Mesothelial cell of epicardium (in vitro differentiated cells): ENCODE results near the gene IL10RA. TPM values are rescaled to one million over a fixed set of nuclear protein-coding genes. Genes with fewer than 3 reads are reported as not detected.

Experiments
- DNase-seq, 2 experiments: peaks; one replicate each; pipeline ENCODE4 v3.0.0; 2021; ENCODE audit warnings: low spot score in 2 of 2; ENCODE audit not compliant: unreplicated experiment in 2 of 2
- H3K27ac Mint-ChIP-seq: 2 replicates; pipeline ENCODE4 v1.8.0; 2021; ENCODE audit warnings: mixed read lengths
- H3K27me3 Mint-ChIP-seq: 2 replicates; pipeline ENCODE4 v1.8.0; 2021; ENCODE audit warnings: low read depth, mixed read lengths
- H3K36me3 Mint-ChIP-seq: 2 replicates; pipeline ENCODE4 v1.8.0; 2021; ENCODE audit warnings: mixed read lengths
- H3K4me1 Mint-ChIP-seq: 2 replicates; pipeline ENCODE4 v1.8.0; 2021; ENCODE audit warnings: mixed read lengths
- H3K4me3 Mint-ChIP-seq: 2 replicates; pipeline ENCODE4 v1.8.0; 2021; ENCODE audit warnings: mild to moderate bottlenecking, moderate library complexity, mixed read lengths
- H3K9me3 Mint-ChIP-seq: 2 replicates; pipeline ENCODE4 v1.8.0; 2021; ENCODE audit warnings: mixed read lengths
- total RNA-seq: library from RNA; stranded (reverse); gene quantifications from 3 replicates; pipeline ENCODE4 v1.2.1, GENCODE V29; 2021
- TF ChIP-seq, protein P1 (sequence below): fragments of 200-600 bp; sonication (generic); IDR thresholded peaks from one replicate; pipeline ENCODE4 v1.5.0; 2021; ENCODE audit warnings: antibody characterized with exemption; ENCODE audit not compliant: unreplicated experiment

Gene IL10RA
- total RNA-seq, 1 donor from 2014 or later: 0.78 TPM

DNA sequence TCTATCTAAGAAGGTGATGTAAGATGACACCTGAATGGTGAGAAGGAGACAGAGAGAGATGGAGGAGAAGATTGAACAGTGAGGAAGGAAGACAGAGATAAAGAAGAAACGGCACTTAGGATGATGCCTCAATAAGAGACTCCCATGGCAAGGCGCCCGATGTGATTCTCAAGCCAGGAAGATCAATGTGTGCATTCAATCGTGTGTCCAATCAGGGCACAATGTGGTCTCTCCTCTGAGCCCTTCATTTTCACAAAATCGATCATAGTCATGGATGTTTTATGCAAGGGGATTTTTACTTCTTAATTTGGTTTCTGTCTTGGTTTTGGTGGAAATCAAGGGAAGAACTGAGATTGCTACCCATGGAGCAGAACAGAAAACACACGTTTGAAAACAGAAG is 37.1 kb upstream of the IL10RA start:
- no peak for DNase-seq
- Mint-ChIP-seq H3K36me3 (no peaks in the 10 kb centered on the region), H3K4me3 (no peak overlapping the region), H3K9me3 (peaks cover under 1% of the 10 kb centered on the region), H3K27me3 (peaks cover 21% of the 10 kb centered on the region), H3K4me1 (peaks cover 9% of the 10 kb centered on the region), H3K27ac (no peak overlapping the region)
- TF ChIP-seq, protein P1, sequence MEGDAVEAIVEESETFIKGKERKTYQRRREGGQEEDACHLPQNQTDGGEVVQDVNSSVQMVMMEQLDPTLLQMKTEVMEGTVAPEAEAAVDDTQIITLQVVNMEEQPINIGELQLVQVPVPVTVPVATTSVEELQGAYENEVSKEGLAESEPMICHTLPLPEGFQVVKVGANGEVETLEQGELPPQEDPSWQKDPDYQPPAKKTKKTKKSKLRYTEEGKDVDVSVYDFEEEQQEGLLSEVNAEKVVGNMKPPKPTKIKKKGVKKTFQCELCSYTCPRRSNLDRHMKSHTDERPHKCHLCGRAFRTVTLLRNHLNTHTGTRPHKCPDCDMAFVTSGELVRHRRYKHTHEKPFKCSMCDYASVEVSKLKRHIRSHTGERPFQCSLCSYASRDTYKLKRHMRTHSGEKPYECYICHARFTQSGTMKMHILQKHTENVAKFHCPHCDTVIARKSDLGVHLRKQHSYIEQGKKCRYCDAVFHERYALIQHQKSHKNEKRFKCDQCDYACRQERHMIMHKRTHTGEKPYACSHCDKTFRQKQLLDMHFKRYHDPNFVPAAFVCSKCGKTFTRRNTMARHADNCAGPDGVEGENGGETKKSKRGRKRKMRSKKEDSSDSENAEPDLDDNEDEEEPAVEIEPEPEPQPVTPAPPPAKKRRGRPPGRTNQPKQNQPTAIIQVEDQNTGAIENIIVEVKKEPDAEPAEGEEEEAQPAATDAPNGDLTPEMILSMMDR: no peak

DNA sequence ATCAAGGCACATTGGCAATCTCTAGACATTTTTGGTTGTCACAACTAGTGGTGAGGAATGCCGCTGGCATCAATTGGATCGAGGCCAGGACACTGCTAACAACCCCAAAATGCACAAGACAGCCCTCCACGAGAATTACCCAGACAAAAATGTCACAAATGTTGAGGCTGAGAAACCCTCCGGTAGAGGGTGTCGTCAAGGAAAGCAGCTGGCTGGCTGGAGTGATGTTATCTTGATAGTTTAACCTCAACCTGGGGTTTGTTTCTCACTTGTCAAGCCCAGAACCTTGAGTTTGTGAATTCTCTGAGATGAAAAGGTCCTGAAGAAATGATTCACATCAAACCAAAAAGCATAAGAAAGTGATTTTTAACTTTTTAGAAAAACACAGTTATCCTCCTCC is 35.9 kb upstream of the IL10RA start:
- Mint-ChIP-seq H3K4me3 (no peak overlapping the region), H3K27ac (no peak overlapping the region), H3K27me3 (peaks cover 21% of the 10 kb centered on the region), H3K36me3 (no peaks in the 10 kb centered on the region), H3K4me1 (peaks cover 9% of the 10 kb centered on the region), H3K9me3 (no peaks in the 10 kb centered on the region)
- TF ChIP-seq, protein P1: no peak
- DNase-seq: no peak

DNA sequence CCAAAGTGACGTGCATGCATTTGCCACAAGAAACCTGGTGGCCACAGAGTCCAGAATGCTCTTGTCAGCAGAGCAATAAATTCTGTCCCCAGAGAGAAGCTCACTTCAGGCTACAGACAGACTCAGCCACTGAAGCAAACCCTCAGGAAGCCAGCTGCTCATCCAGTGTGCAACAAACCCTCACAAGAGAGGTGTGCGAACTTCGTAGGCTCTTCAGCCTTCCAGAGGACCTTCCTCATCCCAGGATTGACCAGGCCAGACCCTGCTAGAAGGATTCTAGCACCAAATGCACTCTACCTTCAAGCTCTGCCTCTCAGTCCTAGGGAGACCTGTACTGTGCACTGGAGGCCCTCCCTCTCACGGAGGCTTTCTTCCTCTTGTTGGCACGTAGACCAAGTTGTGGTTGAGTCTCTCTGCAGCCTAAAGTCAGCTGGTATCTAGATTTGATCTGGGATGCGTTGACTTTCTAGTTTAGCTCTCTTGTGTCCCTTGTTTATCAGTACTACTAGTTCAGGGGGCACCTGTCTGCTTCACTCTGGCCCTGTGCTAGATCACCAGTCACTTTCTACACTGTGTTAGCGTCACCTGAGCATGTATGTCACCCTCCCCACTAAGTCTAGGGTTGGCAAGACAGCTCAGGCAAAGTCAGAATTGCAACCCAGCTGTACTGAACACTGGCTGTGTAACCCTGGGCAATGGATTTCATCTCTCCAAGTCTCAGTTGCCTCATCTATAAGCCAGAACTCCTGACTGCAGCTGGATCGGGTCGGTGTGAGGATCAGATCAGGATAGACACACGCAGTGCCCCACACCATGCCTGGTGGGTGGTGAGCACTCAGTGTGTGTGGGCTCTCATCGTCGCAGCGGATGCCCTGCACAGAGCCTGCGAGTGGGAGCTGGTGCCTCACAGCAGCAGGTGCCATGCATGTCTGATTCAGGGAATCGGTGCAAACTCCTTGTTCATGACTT is 34.9 kb upstream of the IL10RA start:
- Mint-ChIP-seq H3K4me3 (no peak overlapping the region), H3K9me3 (no peaks in the 10 kb centered on the region), H3K36me3 (no peaks in the 10 kb centered on the region), H3K27me3 (peaks cover 23% of the 10 kb centered on the region), H3K27ac (no peak overlapping the region), H3K4me1 (peaks cover 9% of the 10 kb centered on the region)
- TF ChIP-seq, protein P1: no peak
- DNase-seq: no peak

DNA sequence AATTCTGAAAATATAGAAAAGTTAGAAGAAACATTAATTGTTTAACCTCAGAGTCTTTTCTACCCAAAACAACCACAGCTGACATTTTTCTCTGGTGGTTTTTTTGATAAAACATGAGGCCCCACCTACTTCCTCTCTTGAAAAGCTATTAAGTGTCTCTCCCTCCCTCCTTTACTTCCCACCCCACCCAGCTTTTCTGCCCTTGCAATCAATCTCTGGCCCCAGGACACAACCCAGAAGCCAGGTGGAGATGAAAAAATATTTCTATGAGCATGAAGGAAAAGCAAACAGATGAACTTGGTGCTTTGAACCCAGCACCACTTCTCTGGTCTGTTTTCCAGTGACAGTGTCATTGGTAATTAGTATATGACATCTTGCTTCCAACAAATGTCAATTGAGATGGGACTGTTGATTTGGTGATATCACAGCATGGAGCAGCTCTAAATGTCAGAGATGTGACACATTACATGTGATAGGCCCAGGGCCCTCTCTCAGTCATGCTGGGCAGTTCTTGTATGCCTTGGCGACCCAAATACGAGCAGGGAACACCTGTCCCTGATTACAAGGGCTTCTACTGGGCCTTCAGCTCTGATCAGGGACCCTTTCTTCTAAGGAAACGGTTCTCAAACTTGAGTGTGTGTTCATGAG is 33.0 kb upstream of the IL10RA start:
- peaks cover 9% of the 10 kb centered on the region for H3K4me1 Mint-ChIP-seq
- H3K27ac Mint-ChIP-seq: no peak overlapping the region
- peaks cover 11% of the 10 kb centered on the region for H3K9me3 Mint-ChIP-seq
- no peaks in the 10 kb centered on the region for H3K36me3 Mint-ChIP-seq
- TF ChIP-seq, protein P1: no peak
- H3K27me3 Mint-ChIP-seq: peaks cover 34% of the 10 kb centered on the region
- DNase-seq: no peak
- no peak overlapping the region for H3K4me3 Mint-ChIP-seq

DNA sequence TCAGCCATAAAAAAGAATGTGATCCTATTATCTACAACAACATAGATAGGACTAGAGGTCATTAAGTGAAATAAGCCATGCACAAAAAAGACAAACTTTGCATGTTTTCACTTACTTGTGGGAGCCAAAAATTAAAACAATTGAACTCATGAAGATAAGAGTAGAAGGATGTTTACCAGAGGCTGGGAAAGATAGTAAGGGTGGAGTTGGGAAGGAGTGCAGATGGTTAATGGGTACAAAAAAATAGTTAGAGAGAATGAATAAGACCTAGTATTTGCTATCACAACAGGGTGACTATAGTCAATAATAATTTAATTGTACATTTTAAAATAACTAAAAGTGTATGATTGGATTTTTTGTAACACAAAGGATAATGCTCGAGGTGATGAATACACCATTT is 27.2 kb upstream of the IL10RA start:
- peaks cover 42% of the 10 kb centered on the region for H3K27me3 Mint-ChIP-seq
- no peak overlapping the region for H3K4me3 Mint-ChIP-seq
- DNase-seq: no peak
- no peaks in the 10 kb centered on the region for H3K4me1 Mint-ChIP-seq
- no peak overlapping the region for H3K27ac Mint-ChIP-seq
- H3K9me3 Mint-ChIP-seq: peaks cover 11% of the 10 kb centered on the region
- TF ChIP-seq, protein P1: no peak
- H3K36me3 Mint-ChIP-seq: no peaks in the 10 kb centered on the region
